ENCODE data around the gene TSPAN33. TPM values are rescaled to one million over a fixed set of nuclear protein-coding genes. Genes with fewer than 3 reads are reported as not detected.

The TSPAN33 gene
- total and polyA plus RNA-seq, 5 experiments from 2014 or later, result 6.0 to 24.3 (median 12.4) TPM

GRCh38 chr7:129144834-129145668 is 544 bp downstream of the TSPAN33 start:
- DNase-seq, result peak in 9 of 10 donors; percentile 12 to 74 (median 38)
- Mint-ChIP-seq H3K4me3 (peak overlapping the region; percentile 77 to 94 (median 87)), H3K27ac (peak overlapping the region; percentile 1 to 93 (median 86)), H3K4me1 (peaks cover 28 to 60% (median 33%) of the 10 kb centered on the region in 4 donors), H3K9me3 (no peaks in the 10 kb centered on the region), H3K36me3 (peaks cover 0 to 9% (median 0%) of the 10 kb centered on the region in 3 donors), H3K27me3 (peaks cover 0 to 12% (median 0%) of the 10 kb centered on the region in 5 donors)
- POLR2A ChIA-PET, result interaction anchor here (0.5 to 1.4 kb wide), 4 partner anchors 17 to 518 kb away, joined by 3 to 6 read pairs (median 4); partner anchors contain the start of gene TNPO3
- peak; percentile 32 to 63 for ATAC-seq

GRCh38 chr7:129146237-129146979 is 1.9 kb downstream of the TSPAN33 start:
- Mint-ChIP-seq H3K36me3 (peaks cover 0 to 12% (median 0%) of the 10 kb centered on the region in 3 donors), H3K27ac (peak overlapping the region in 5 of 10 donors; percentile 2 to 88 (median 69)), H3K9me3 (no peaks in the 10 kb centered on the region), H3K4me1 (peaks cover 29 to 63% (median 34%) of the 10 kb centered on the region in 4 donors), H3K27me3 (peaks cover 0 to 12% (median 0%) of the 10 kb centered on the region in 5 donors), H3K4me3 (peak overlapping the region; percentile 77 to 94 (median 87))
- POLR2A ChIA-PET, result interaction anchor here (0.5 kb wide), 1 partner anchor 938 kb away, joined by 4 read pairs; no protein-coding TSS in a partner anchor
- no peak for DNase-seq
- ATAC-seq, result no peak

DNA sequence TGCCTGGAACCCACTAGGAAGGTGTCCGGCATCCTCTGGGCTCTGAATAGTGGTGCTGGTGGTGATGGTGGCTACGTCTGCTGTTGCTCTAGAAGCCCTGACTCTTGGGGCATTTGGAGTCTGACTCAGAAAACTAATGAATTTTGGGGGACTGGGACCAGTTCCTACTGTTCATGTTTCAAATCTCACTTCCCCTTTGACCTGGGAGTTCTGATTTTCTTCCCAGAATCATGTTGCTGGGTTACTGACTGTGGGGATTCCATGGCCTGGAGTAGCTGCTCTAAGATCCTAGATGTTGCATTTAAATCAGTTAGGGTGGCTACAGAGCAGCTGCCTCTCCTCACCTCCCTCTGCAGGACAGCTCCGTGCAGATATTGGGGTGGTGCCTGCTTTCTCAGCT is 3.2 kb downstream of the TSPAN33 start:
- Mint-ChIP-seq H3K36me3 (peaks cover 0 to 19% (median 0%) of the 10 kb centered on the region in 3 donors), H3K4me3 (peak overlapping the region in 2 of 10 donors; percentile 37 to 70), H3K4me1 (peaks cover 29 to 63% (median 34%) of the 10 kb centered on the region in 4 donors), H3K27me3 (peaks cover 0 to 12% (median 0%) of the 10 kb centered on the region in 5 donors), H3K9me3 (no peaks in the 10 kb centered on the region), H3K27ac (peak overlapping the region in 1 of 10 donors; percentile 26)
- no peak for DNase-seq
- no peak for ATAC-seq
- POLR2A ChIA-PET, result no interaction called here

DNA sequence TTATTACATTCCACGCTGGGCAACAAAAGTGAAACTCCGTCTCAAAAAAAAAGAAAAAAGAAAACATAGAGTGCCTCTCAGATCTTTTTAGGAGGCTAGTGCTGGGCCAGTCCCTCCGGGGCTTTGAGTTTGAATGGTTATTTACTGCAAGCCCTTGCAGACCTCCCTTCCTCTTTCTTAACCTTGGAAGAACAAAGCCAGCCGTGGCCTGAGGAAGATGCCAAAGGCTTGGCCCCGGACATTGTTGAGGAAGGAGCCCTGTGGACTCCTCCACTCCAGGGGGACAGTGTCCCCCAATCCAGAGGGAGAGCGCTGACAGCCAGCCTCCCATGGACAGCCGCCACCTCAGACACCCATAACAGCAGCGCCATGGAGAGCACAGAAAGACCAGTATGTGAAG is 5.0 kb downstream of the TSPAN33 start:
- H3K4me1 Mint-ChIP-seq, result peaks cover 16 to 50% (median 20%) of the 10 kb centered on the region in 4 donors
- H3K9me3 Mint-ChIP-seq, result no peaks in the 10 kb centered on the region
- no peaks in the 10 kb centered on the region for H3K27me3 Mint-ChIP-seq
- ATAC-seq (no peak), DNase-seq (no peak)
- no peak overlapping the region for H3K4me3 Mint-ChIP-seq
- H3K27ac Mint-ChIP-seq, result peak overlapping the region in 1 of 10 donors; percentile 51
- peaks cover 0 to 19% (median 0%) of the 10 kb centered on the region in 3 donors for H3K36me3 Mint-ChIP-seq
- POLR2A ChIA-PET, result no interaction called here

DNA sequence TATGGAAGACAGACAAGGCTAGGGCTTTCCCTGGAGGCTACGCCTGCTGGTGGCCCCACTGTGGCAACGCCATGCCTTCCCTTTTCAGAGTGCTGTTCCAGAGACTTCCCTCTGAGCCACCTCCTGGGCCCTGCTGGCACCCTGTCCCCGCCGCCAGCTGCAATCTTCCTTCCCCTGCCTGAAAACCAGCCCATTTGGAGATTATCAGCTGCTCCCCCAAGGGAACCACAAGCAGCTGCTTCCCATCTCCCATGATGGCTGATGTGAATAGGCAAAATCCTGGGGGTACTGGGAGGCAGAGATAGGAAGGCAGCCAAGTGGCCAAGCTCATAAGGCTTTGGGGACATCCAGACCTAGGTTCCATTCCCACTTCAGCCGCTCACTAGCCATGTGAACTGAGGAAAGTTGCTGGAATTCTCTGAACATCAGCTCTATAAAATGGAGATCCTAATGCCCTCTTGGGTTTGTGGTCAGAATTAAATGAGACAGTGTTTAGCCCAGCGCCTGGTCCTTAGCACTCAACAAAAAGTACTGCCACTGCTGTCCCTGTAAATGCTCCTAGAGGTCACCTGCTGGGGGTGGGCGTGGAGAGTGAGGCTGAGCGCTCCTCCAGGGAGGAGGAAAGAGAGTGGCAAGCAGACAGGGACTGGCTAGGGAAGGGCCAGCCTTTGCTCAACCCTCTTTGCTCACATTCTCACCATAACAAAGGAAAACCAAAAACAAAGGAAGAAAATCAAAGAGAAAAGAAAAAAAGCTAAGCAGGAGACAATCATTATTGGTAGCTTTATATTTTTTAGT is 5.9 kb downstream of the TSPAN33 start:
- Mint-ChIP-seq H3K4me1 (peaks cover 13 to 47% (median 15%) of the 10 kb centered on the region in 4 donors), H3K27me3 (no peaks in the 10 kb centered on the region), H3K9me3 (no peaks in the 10 kb centered on the region), H3K4me3 (peak overlapping the region in 1 of 10 donors; percentile 29), H3K27ac (peak overlapping the region in 2 of 10 donors; percentile 47 to 78), H3K36me3 (peaks cover 0 to 19% (median 0%) of the 10 kb centered on the region in 3 donors)
- no peak for DNase-seq
- no peak for ATAC-seq
- POLR2A ChIA-PET, result interaction anchor here (0.8 kb wide), 1 partner anchor 10 kb away, joined by 3 read pairs; no protein-coding TSS in a partner anchor

DNA sequence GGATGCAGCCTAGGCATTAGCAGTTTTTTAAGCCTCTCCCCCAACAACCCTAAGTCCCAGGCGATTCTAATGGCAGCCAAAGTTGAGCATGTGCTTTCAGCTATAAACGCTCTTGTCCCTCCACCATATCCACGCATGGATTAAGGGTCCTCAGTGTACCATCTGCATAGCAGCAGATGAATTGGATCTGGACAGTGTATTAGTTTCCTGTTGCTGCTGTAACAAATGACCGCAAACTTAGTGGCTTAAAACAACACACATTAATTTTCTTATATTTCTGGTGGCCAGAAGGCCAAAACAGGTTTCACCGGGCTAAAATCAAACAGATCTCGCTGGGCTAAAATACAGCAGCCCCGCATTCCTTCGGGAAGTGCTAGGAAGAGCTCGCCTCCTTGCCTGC is 13.1 kb downstream of the TSPAN33 start:
- Mint-ChIP-seq H3K9me3 (no peaks in the 10 kb centered on the region), H3K36me3 (peaks cover 0 to 7% (median 5%) of the 10 kb centered on the region in 3 donors), H3K4me3 (no peak overlapping the region), H3K27ac (no peak overlapping the region), H3K27me3 (no peaks in the 10 kb centered on the region), H3K4me1 (peaks cover 0 to 20% (median under 1%) of the 10 kb centered on the region in 4 donors)
- ATAC-seq (no peak), DNase-seq (no peak)
- POLR2A ChIA-PET, result no interaction called here

DNA sequence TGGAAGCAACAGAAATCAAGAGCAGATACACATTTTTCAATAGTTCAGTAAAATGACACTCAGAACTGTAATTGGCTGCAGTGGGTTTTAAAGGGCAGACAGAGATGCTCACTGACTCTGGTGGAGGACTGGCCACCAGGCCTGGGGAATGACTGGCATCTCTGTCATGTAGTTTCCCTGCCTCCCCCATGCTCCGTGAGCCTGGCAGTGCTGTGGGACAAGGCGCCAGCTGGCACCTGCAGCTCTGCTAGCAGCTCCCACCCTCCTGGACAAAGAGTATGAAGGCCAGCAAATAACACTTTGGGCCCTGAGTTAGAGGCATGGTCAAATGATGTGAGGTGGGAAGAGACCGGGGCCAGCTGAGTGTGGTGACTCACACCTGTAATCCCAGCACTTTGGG is 15.0 kb downstream of the TSPAN33 start:
- Mint-ChIP-seq H3K27me3 (no peaks in the 10 kb centered on the region), H3K27ac (no peak overlapping the region), H3K36me3 (peaks cover 0 to 13% (median 7%) of the 10 kb centered on the region in 3 donors), H3K4me1 (peaks cover 0 to 28% (median 4%) of the 10 kb centered on the region in 4 donors), H3K9me3 (no peaks in the 10 kb centered on the region), H3K4me3 (no peak overlapping the region)
- POLR2A ChIA-PET, result no interaction called here
- DNase-seq, result no peak
- no peak for ATAC-seq

GRCh38 chr7:129160161-129160905 is 15.8 kb downstream of the TSPAN33 start:
- ATAC-seq (no peak), DNase-seq (no peak)
- Mint-ChIP-seq H3K4me3 (no peak overlapping the region), H3K27me3 (no peaks in the 10 kb centered on the region), H3K27ac (no peak overlapping the region), H3K4me1 (peaks cover 0 to 28% (median 4%) of the 10 kb centered on the region in 4 donors), H3K9me3 (no peaks in the 10 kb centered on the region), H3K36me3 (peaks cover 0 to 18% (median 9%) of the 10 kb centered on the region in 3 donors)
- POLR2A ChIA-PET, result no interaction called here

GRCh38 chr7:129161524-129162225 is 17.2 kb downstream of the TSPAN33 start:
- Mint-ChIP-seq H3K9me3 (no peaks in the 10 kb centered on the region), H3K27me3 (no peaks in the 10 kb centered on the region), H3K4me1 (peaks cover 0 to 29% (median 4%) of the 10 kb centered on the region in 4 donors), H3K27ac (no peak overlapping the region), H3K36me3 (peaks cover 0 to 24% (median 9%) of the 10 kb centered on the region in 3 donors), H3K4me3 (no peak overlapping the region)
- ATAC-seq (no peak), DNase-seq (no peak)
- POLR2A ChIA-PET, result no interaction called here

DNA sequence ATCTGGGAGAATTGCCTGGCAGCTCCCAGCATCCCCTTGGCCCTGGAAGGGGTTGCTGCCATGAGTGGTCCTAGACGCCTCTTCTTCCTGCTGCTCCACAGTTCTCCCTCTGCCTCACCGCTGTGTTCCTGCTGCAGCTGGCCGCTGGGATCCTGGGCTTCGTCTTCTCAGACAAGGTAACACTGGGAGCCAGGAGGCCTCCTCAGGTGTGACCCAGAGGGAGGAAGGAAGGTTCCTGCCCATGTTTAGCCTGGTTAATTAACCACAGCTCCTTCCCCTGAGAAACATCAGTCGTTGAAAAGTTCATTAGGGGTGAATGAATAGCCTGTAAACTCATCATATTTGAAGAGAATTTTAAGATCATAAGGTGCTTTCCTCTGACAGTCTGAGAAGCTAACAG is 18.2 kb downstream of the TSPAN33 start:
- Mint-ChIP-seq H3K4me3 (no peak overlapping the region), H3K27ac (no peak overlapping the region), H3K27me3 (no peaks in the 10 kb centered on the region), H3K36me3 (peaks cover 0 to 24% (median 7%) of the 10 kb centered on the region in 3 donors), H3K9me3 (no peaks in the 10 kb centered on the region), H3K4me1 (peaks cover 0 to 36% (median 3%) of the 10 kb centered on the region in 4 donors)
- ATAC-seq (no peak), DNase-seq (no peak)
- POLR2A ChIA-PET, result interaction anchor here (0.5 kb wide), 1 partner anchor 17 kb away, joined by 3 read pairs; no protein-coding TSS in a partner anchor

Measured in naive thymus-derived CD8-positive, alpha-beta T cell (primary cell).